Measurements from ENCODE around the gene CCNG2. TPM values are rescaled to one million over a fixed set of nuclear protein-coding genes. Genes with fewer than 3 reads are reported as not detected.
A peak's percentile ranks its signal among the peaks of the same experiment; 100 is the strongest.

CCNG2 gene
- total RNA-seq, 5 donors from 2014 or later (not counting 1 experiment from before 2014, with no cell fraction given), result 18.9 to 25.5 (median 23.0) TPM

- ChIA-PET CTCF (interaction anchor here in 1 of 2 donors (1.7 kb wide), 1 partner anchor 13 kb away, joined by 4 read pairs; no protein-coding TSS in a partner anchor), POLR2A (no interaction called here)
- Histone ChIP-seq H3K9me3 (no peaks in the 10 kb centered on the region), H3K36me3 (ENCODE audit: control insufficient read depth in 2 of 2, extremely low read depth in 1 of 2, insufficient read depth in 1 of 2, low read length in 1 of 2) (no peaks in the 10 kb centered on the region), H3K27ac (ENCODE audit: low read length) (no peak overlapping the region), H3K4me3 (ENCODE audit: control insufficient read depth in 1 of 2, extremely low read depth in 1 of 2, low read length in 1 of 2) (no peak overlapping the region), H3K4me1 (ENCODE audit: control insufficient read depth in 1 of 2, extremely low read depth in 1 of 2, insufficient read depth in 2 of 2, low read length in 2 of 2) (peaks cover 13 to 17% of the 10 kb centered on the region in 2 experiments), H3K27me3 (replicated peaks in 1 of 2; ENCODE audit: control insufficient read depth in 2 of 2, extremely low read depth in 1 of 2, insufficient read depth in 2 of 2, low read length in 1 of 2) (no peaks in the 10 kb centered on the region)
- no CpG with 5 or more reads among the region's 1 CpG for WGBS (ENCODE audit: insufficient coverage)
- Mint-ChIP-seq H3K36me3 (no peaks in the 10 kb centered on the region), H3K27ac (no peak overlapping the region), H3K4me3 (no peak overlapping the region), H3K9me3 (no peaks in the 10 kb centered on the region), H3K27me3 (peaks cover 0 to 3% of the 10 kb centered on the region in 2 donors), H3K4me1 (peaks cover 18 to 20% (median 18%) of the 10 kb centered on the region in 3 donors)
- no peak for DNase-seq
- no peak for ATAC-seq (replicated peaks in 1 of 4)
Measured at GRCh38 chr4:77190053-77190452, 33.0 kb downstream of the CCNG2 start.

- H3K36me3 Mint-ChIP-seq, result no peaks in the 10 kb centered on the region
- Histone ChIP-seq H3K36me3 (ENCODE audit: control insufficient read depth in 2 of 2, extremely low read depth in 1 of 2, insufficient read depth in 1 of 2, low read length in 1 of 2) (no peaks in the 10 kb centered on the region), H3K27me3 (replicated peaks in 1 of 2; ENCODE audit: control insufficient read depth in 2 of 2, extremely low read depth in 1 of 2, insufficient read depth in 2 of 2, low read length in 1 of 2) (no peaks in the 10 kb centered on the region), H3K9me3 (no peaks in the 10 kb centered on the region), H3K27ac (ENCODE audit: low read length) (peak overlapping the region; percentile 2), H3K4me3 (ENCODE audit: control insufficient read depth in 1 of 2, extremely low read depth in 1 of 2, low read length in 1 of 2) (peak overlapping the region in 1 of 2 donors; percentile 38), H3K4me1 (ENCODE audit: control insufficient read depth in 1 of 2, extremely low read depth in 1 of 2, insufficient read depth in 2 of 2, low read length in 2 of 2) (peaks cover 13 to 17% of the 10 kb centered on the region in 2 experiments)
- H3K4me1 Mint-ChIP-seq, result peaks cover 18 to 20% (median 20%) of the 10 kb centered on the region in 3 donors
- no peaks in the 10 kb centered on the region for H3K9me3 Mint-ChIP-seq
- H3K4me3 Mint-ChIP-seq, result peak overlapping the region; percentile 82 to 86 (median 85)
- 69% methylated on average over 3 of the region's 8 CpGs for WGBS (ENCODE audit: insufficient coverage)
- DNase-seq (no peak), ATAC-seq (replicated peaks in 1 of 4) (no peak)
- ChIA-PET CTCF (interaction anchor here (0.7 to 2.6 kb wide), 10 partner anchors 10 to 225 kb away, joined by 3 to 27 read pairs (median 6); partner anchors contain the start of gene CCNI (in 1 of the 2)), POLR2A (interaction anchor here (0.6 to 1.2 kb wide), 5 partner anchors 13 to 1222 kb away, joined by 3 to 6 read pairs (median 4); no protein-coding TSS in a partner anchor)
- H3K27me3 Mint-ChIP-seq, result peaks cover 0 to 3% of the 10 kb centered on the region in 2 donors
- peak overlapping the region; percentile 94 to 98 for H3K27ac Mint-ChIP-seq
Measured at GRCh38 chr4:77193046-77193445, 36.0 kb downstream of the CCNG2 start.

GRCh38 chr4:77193511-77194102 is 36.6 kb downstream of the CCNG2 start:
- H3K36me3 ChIP-seq (ENCODE audit: control insufficient read depth in 2 of 2, extremely low read depth in 1 of 2, insufficient read depth in 1 of 2, low read length in 1 of 2), result no peaks in the 10 kb centered on the region
- Mint-ChIP-seq H3K27ac (peak overlapping the region; percentile 94 to 98), H3K36me3 (no peaks in the 10 kb centered on the region), H3K4me3 (peak overlapping the region; percentile 82 to 86 (median 85)), H3K9me3 (no peaks in the 10 kb centered on the region), H3K27me3 (peaks cover 0 to 3% of the 10 kb centered on the region in 2 donors), H3K4me1 (peaks cover 18 to 20% (median 20%) of the 10 kb centered on the region in 3 donors)
- ATAC-seq (replicated peaks in 1 of 4) (peak; percentile 98 to 99 (median 98)), DNase-seq (peak; percentile 51 to 85 (median 71))
- ChIA-PET CTCF (interaction anchor here (0.6 to 2.6 kb wide), 12 partner anchors 9 to 1679 kb away, joined by 3 to 27 read pairs (median 4); partner anchors contain the start of genes CCNI (in 1 of the 2), RCHY1 (in 1 of the 2) and THAP6 (in 1 of the 2)), POLR2A (interaction anchor here (0.6 to 1.2 kb wide), 10 partner anchors 12 to 1521 kb away, joined by 3 to 10 read pairs (median 3); no protein-coding TSS in a partner anchor)
- WGBS (ENCODE audit: insufficient coverage), result 0% methylated on average over 11 of the region's 17 CpGs
- peaks cover 13 to 17% of the 10 kb centered on the region in 2 experiments for H3K4me1 ChIP-seq (ENCODE audit: control insufficient read depth in 1 of 2, extremely low read depth in 1 of 2, insufficient read depth in 2 of 2, low read length in 2 of 2)
- no peaks in the 10 kb centered on the region for H3K27me3 ChIP-seq (replicated peaks in 1 of 2; ENCODE audit: control insufficient read depth in 2 of 2, extremely low read depth in 1 of 2, insufficient read depth in 2 of 2, low read length in 1 of 2)
- peak overlapping the region; percentile 38 to 45 for H3K4me3 ChIP-seq (ENCODE audit: control insufficient read depth in 1 of 2, extremely low read depth in 1 of 2, low read length in 1 of 2)
- peak overlapping the region; percentile 63 for H3K27ac ChIP-seq (ENCODE audit: low read length)
- H3K9me3 ChIP-seq, result no peaks in the 10 kb centered on the region

GRCh38 chr4:77194366-77194765 is 37.4 kb downstream of the CCNG2 start:
- no peak overlapping the region for H3K4me3 ChIP-seq (ENCODE audit: control insufficient read depth in 1 of 2, extremely low read depth in 1 of 2, low read length in 1 of 2)

GRCh38 chr4:77194989-77195388 is 38.0 kb downstream of the CCNG2 start:
- no peak overlapping the region for H3K4me3 ChIP-seq (ENCODE audit: control insufficient read depth in 1 of 2, extremely low read depth in 1 of 2, low read length in 1 of 2)
- ATAC-seq (replicated peaks in 1 of 4) (no peak), DNase-seq (no peak)
- Mint-ChIP-seq H3K36me3 (no peaks in the 10 kb centered on the region), H3K4me3 (no peak overlapping the region), H3K4me1 (peaks cover 18 to 20% (median 20%) of the 10 kb centered on the region in 3 donors), H3K27me3 (peaks cover 0 to 3% of the 10 kb centered on the region in 2 donors), H3K9me3 (no peaks in the 10 kb centered on the region), H3K27ac (no peak overlapping the region)
- POLR2A ChIA-PET, result interaction anchor here in 1 of 2 donors (0.6 kb wide), 1 partner anchor 1246 kb away, joined by 4 read pairs; no protein-coding TSS in a partner anchor
- peaks cover 13 to 17% of the 10 kb centered on the region in 2 experiments for H3K4me1 ChIP-seq (ENCODE audit: control insufficient read depth in 1 of 2, extremely low read depth in 1 of 2, insufficient read depth in 2 of 2, low read length in 2 of 2)
- CTCF ChIA-PET, result interaction anchor here (0.6 to 2.6 kb wide), 4 partner anchors 8 to 157 kb away, joined by 3 to 27 read pairs (median 14); no protein-coding TSS in a partner anchor
- no CpG with 5 or more reads among the region's 1 CpG for WGBS (ENCODE audit: insufficient coverage)
- no peaks in the 10 kb centered on the region for H3K9me3 ChIP-seq
- no peak overlapping the region for H3K27ac ChIP-seq (ENCODE audit: low read length)
- no peaks in the 10 kb centered on the region for H3K27me3 ChIP-seq (replicated peaks in 1 of 2; ENCODE audit: control insufficient read depth in 2 of 2, extremely low read depth in 1 of 2, insufficient read depth in 2 of 2, low read length in 1 of 2)
- H3K36me3 ChIP-seq (ENCODE audit: control insufficient read depth in 2 of 2, extremely low read depth in 1 of 2, insufficient read depth in 1 of 2, low read length in 1 of 2), result no peaks in the 10 kb centered on the region

More at GRCh38 chr4:77194366-77194765, 37.4 kb downstream of the CCNG2 start:
- H3K27me3 ChIP-seq (replicated peaks in 1 of 2; ENCODE audit: control insufficient read depth in 2 of 2, extremely low read depth in 1 of 2, insufficient read depth in 2 of 2, low read length in 1 of 2), result no peaks in the 10 kb centered on the region
- H3K36me3 ChIP-seq (ENCODE audit: control insufficient read depth in 2 of 2, extremely low read depth in 1 of 2, insufficient read depth in 1 of 2, low read length in 1 of 2), result no peaks in the 10 kb centered on the region
- 46% methylated on average over 3 of the region's 5 CpGs for WGBS (ENCODE audit: insufficient coverage)
- ChIA-PET POLR2A (interaction anchor here (0.6 to 1.0 kb wide), 3 partner anchors 11 to 66 kb away, joined by 3 to 10 read pairs (median 3); no protein-coding TSS in a partner anchor), CTCF (interaction anchor here (0.6 to 2.6 kb wide), 6 partner anchors 8 to 1680 kb away, joined by 3 to 27 read pairs (median 6); partner anchors contain the start of genes RCHY1 (in 1 of the 2) and THAP6 (in 1 of the 2))
- H3K4me3 Mint-ChIP-seq, result peak overlapping the region in 2 of 3 donors; percentile 82 to 86
- H3K4me1 Mint-ChIP-seq, result peaks cover 18 to 20% (median 20%) of the 10 kb centered on the region in 3 donors
- H3K27ac Mint-ChIP-seq, result peak overlapping the region; percentile 94 to 98
- no peak for ATAC-seq (replicated peaks in 1 of 4)
- H3K9me3 Mint-ChIP-seq, result no peaks in the 10 kb centered on the region
- H3K27ac ChIP-seq (ENCODE audit: low read length), result peak overlapping the region; percentile 63
- H3K9me3 ChIP-seq, result no peaks in the 10 kb centered on the region
- no peaks in the 10 kb centered on the region for H3K36me3 Mint-ChIP-seq
- no peak for DNase-seq
- H3K27me3 Mint-ChIP-seq, result peaks cover 0 to 3% of the 10 kb centered on the region in 2 donors
- peaks cover 13 to 17% of the 10 kb centered on the region in 2 experiments for H3K4me1 ChIP-seq (ENCODE audit: control insufficient read depth in 1 of 2, extremely low read depth in 1 of 2, insufficient read depth in 2 of 2, low read length in 2 of 2)

- no peak for ATAC-seq (replicated peaks in 1 of 4)
- POLR2A ChIA-PET, result no interaction called here
Measured at GRCh38 chr4:77196866-77197265, 39.9 kb downstream of the CCNG2 start.

More at GRCh38 chr4:77196866-77197265, 39.9 kb downstream of the CCNG2 start:
- Histone ChIP-seq H3K4me1 (ENCODE audit: control insufficient read depth in 1 of 2, extremely low read depth in 1 of 2, insufficient read depth in 2 of 2, low read length in 2 of 2) (peaks cover 13 to 17% of the 10 kb centered on the region in 2 experiments), H3K27ac (ENCODE audit: low read length) (no peak overlapping the region), H3K4me3 (ENCODE audit: control insufficient read depth in 1 of 2, extremely low read depth in 1 of 2, low read length in 1 of 2) (no peak overlapping the region), H3K27me3 (replicated peaks in 1 of 2; ENCODE audit: control insufficient read depth in 2 of 2, extremely low read depth in 1 of 2, insufficient read depth in 2 of 2, low read length in 1 of 2) (no peaks in the 10 kb centered on the region), H3K36me3 (ENCODE audit: control insufficient read depth in 2 of 2, extremely low read depth in 1 of 2, insufficient read depth in 1 of 2, low read length in 1 of 2) (no peaks in the 10 kb centered on the region), H3K9me3 (no peaks in the 10 kb centered on the region)
- peaks cover 3% of the 10 kb centered on the region in 2 donors for H3K27me3 Mint-ChIP-seq
- no peaks in the 10 kb centered on the region for H3K36me3 Mint-ChIP-seq
- CTCF ChIA-PET, result no interaction called here
- DNase-seq, result peak in 5 of 35 experiments; percentile 3 to 30 (median 9)
- 70% methylated on average over 2 of the region's 4 CpGs for WGBS (ENCODE audit: insufficient coverage)
- H3K4me1 Mint-ChIP-seq, result peaks cover 20 to 22% (median 22%) of the 10 kb centered on the region in 3 donors
- H3K4me3 Mint-ChIP-seq, result no peak overlapping the region
- no peaks in the 10 kb centered on the region for H3K9me3 Mint-ChIP-seq
- H3K27ac Mint-ChIP-seq, result no peak overlapping the region

All from T-cell (primary cell).